Measurements from ENCODE around the gene ACTR1B.

ACTR1B gene

GRCh38 chr2:97704989-97705388, 41.1 kb upstream of the ACTR1B start:
- Histone ChIP-seq H2AFZ (ENCODE audit: low read length) (no peak overlapping the region), H3K9me3 (ENCODE audit: insufficient read depth, low read depth, low read length) (no peaks in the 10 kb centered on the region), H4K20me1 (ENCODE audit: insufficient read depth, low read length, poor library complexity, severe bottlenecking) (no peaks in the 10 kb centered on the region), H3K9ac (ENCODE audit: low read depth, low read length, poor library complexity, severe bottlenecking) (no peak overlapping the region), H3K4me1 (ENCODE audit: insufficient read depth, low read length, poor library complexity, severe bottlenecking) (peaks cover 38% of the 10 kb centered on the region), H3K36me3 (ENCODE audit: insufficient read depth, low read length) (no peaks in the 10 kb centered on the region), H3F3A (ENCODE audit: low read depth) (no peaks in the 10 kb centered on the region), H3K27me3 (ENCODE audit: insufficient read depth, low read length, poor library complexity, severe bottlenecking) (no peaks in the 10 kb centered on the region), H3K79me2 (ENCODE audit: insufficient read depth, low read length) (no peaks in the 10 kb centered on the region), H3K9me2 (replicated peaks; ENCODE audit: low read depth, low read length) (no peaks in the 10 kb centered on the region), H3K4me3 (ENCODE audit: low read length, poor library complexity, severe bottlenecking) (no peak overlapping the region), H3K4me2 (ENCODE audit: low read depth, low read length, poor library complexity, severe bottlenecking) (no peak overlapping the region)
- TF ChIP-seq EZH2phosphoT487 (IDR thresholded peaks at IDR 0.05; ENCODE audit: borderline replicate concordance) (no peak), CTCF (conservative IDR thresholded peaks at IDR 0.05; ENCODE audit: low read length) (no peak)

- H3K4me1 ChIP-seq (ENCODE audit: insufficient read depth, low read length, poor library complexity, severe bottlenecking) = peaks cover 37% of the 10 kb centered on the region
- H2AFZ ChIP-seq (ENCODE audit: low read length) = no peak overlapping the region
- H3K9me2 ChIP-seq (replicated peaks; ENCODE audit: low read depth, low read length) = no peaks in the 10 kb centered on the region
- H4K20me1 ChIP-seq (ENCODE audit: insufficient read depth, low read length, poor library complexity, severe bottlenecking) = no peaks in the 10 kb centered on the region
- no peaks in the 10 kb centered on the region for H3K79me2 ChIP-seq (ENCODE audit: insufficient read depth, low read length)
- TF ChIP-seq EZH2phosphoT487 (IDR thresholded peaks at IDR 0.05; ENCODE audit: borderline replicate concordance) = no peak
- TF ChIP-seq CTCF (conservative IDR thresholded peaks at IDR 0.05; ENCODE audit: low read length) = no peak
- no peak overlapping the region for H3K4me2 ChIP-seq (ENCODE audit: low read depth, low read length, poor library complexity, severe bottlenecking)
- H3F3A ChIP-seq (ENCODE audit: low read depth) = no peaks in the 10 kb centered on the region
- H3K9me3 ChIP-seq (ENCODE audit: insufficient read depth, low read depth, low read length) = no peaks in the 10 kb centered on the region
- no peak overlapping the region for H3K9ac ChIP-seq (ENCODE audit: low read depth, low read length, poor library complexity, severe bottlenecking)
- no peaks in the 10 kb centered on the region for H3K27me3 ChIP-seq (ENCODE audit: insufficient read depth, low read length, poor library complexity, severe bottlenecking)
- no peaks in the 10 kb centered on the region for H3K36me3 ChIP-seq (ENCODE audit: insufficient read depth, low read length)
- no peak overlapping the region for H3K4me3 ChIP-seq (ENCODE audit: low read length, poor library complexity, severe bottlenecking)
Observed at GRCh38 chr2:97703741-97704140, 39.9 kb upstream of the ACTR1B start.

DNA sequence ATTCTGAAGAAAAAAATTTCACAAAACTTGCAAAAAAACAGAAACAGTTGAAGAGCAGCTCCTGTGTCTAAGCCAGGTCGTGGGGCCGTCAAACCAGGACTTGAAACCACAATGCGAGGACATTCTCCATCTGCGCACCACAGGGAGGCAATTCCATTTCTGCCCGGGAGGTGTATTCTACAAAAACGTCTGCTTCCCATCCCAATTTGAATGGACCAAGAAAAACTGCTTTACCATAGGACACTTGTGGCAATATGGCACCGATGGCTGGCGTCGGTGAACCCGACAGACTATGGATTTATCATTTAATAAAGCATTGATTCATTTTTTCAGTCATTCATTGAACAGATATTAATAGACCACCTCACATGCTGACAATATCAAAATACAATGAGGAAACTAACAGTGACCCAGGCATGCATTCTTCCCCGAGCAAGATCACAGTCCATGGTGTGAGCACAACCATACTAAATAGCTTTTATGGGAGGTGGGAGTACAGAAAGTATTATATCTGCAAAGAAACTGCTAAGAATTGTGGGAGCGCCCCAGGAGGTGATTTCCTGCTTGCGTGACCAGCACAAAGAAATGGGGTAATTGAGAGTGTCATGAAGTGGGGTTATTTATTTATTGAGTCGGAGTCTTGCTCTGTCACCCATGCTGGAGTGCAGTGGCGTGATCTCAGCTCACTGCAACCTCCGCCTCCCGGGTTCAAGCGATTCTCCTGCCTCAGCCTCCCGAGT, 39.1 kb upstream of the ACTR1B start:
- TF ChIP-seq CTCF (conservative IDR thresholded peaks at IDR 0.05; ENCODE audit: low read length) = no peak
- no peak for TF ChIP-seq EZH2phosphoT487 (IDR thresholded peaks at IDR 0.05; ENCODE audit: borderline replicate concordance)

More for the DNA sequence above, 39.1 kb upstream of the ACTR1B start:
- Histone ChIP-seq H4K20me1 (ENCODE audit: insufficient read depth, low read length, poor library complexity, severe bottlenecking) (no peaks in the 10 kb centered on the region), H3K9me3 (ENCODE audit: insufficient read depth, low read depth, low read length) (no peaks in the 10 kb centered on the region), H3K4me2 (ENCODE audit: low read depth, low read length, poor library complexity, severe bottlenecking) (no peak overlapping the region), H3F3A (ENCODE audit: low read depth) (no peaks in the 10 kb centered on the region), H3K79me2 (ENCODE audit: insufficient read depth, low read length) (no peaks in the 10 kb centered on the region), H3K4me1 (ENCODE audit: insufficient read depth, low read length, poor library complexity, severe bottlenecking) (peaks cover 29% of the 10 kb centered on the region), H3K9me2 (replicated peaks; ENCODE audit: low read depth, low read length) (no peaks in the 10 kb centered on the region), H3K27me3 (ENCODE audit: insufficient read depth, low read length, poor library complexity, severe bottlenecking) (no peaks in the 10 kb centered on the region), H2AFZ (ENCODE audit: low read length) (no peak overlapping the region), H3K36me3 (ENCODE audit: insufficient read depth, low read length) (no peaks in the 10 kb centered on the region), H3K9ac (ENCODE audit: low read depth, low read length, poor library complexity, severe bottlenecking) (peak overlapping the region; percentile 8), H3K4me3 (ENCODE audit: low read length, poor library complexity, severe bottlenecking) (no peak overlapping the region)

Data from Loucy (cell line).